Omental fat pad (tissue), 4 donors: ENCODE measurements around the gene UBE2D3. TPM values are rescaled to one million over a fixed set of nuclear protein-coding genes. Genes with fewer than 3 reads are reported as not detected.

Experiments used
- ATAC-seq: fragments of 150-250 bp; one replicate; pipeline ENCODE4 v1.9.1; 2016; ENCODE audit warnings: mild to moderate bottlenecking, moderate library complexity; ENCODE audit not compliant: low FRiP score
- DNase-seq: peaks from one replicate; pipeline ENCODE4 v3.0.0-alpha.2; 2019; ENCODE audit warnings: low spot score
- CTCF ChIP-seq, 3 donors: fragments of 450-650 bp; IDR thresholded peaks; one replicate each; pipeline ENCODE4 v1.5.1; 2016 to 2017; ENCODE audit warnings: antibody characterized with exemption in 3 of 3, mild to moderate bottlenecking in 3 of 3, moderate library complexity in 2 of 3
- total RNA-seq, 4 donors: library from RNA; depleted of rRNA; stranded (reverse); fragments of >200 nt; gene quantifications; one replicate each; pipeline ENCODE4 v1.1.0, GENCODE V29; 2016

Gene UBE2D3
- total RNA-seq, 4 donors from 2014 or later: 349 to 519 (median 452) TPM

GRCh38 chr4:102815981-102816380, 11.4 kb downstream of the UBE2D3 start:
- TF ChIP-seq CTCF (IDR thresholded peaks at IDR 0.05): no peak
- ATAC-seq: peak; percentile 62

GRCh38 chr4:102809691-102810090, 17.7 kb downstream of the UBE2D3 start:
- no peak for TF ChIP-seq CTCF (IDR thresholded peaks at IDR 0.05)
- no peak for ATAC-seq
- no peak for DNase-seq

More at GRCh38 chr4:102815981-102816380, 11.4 kb downstream of the UBE2D3 start:
- DNase-seq: no peak

- TF ChIP-seq CTCF (IDR thresholded peaks at IDR 0.05): no peak
- no peak for ATAC-seq
- no peak for DNase-seq
Measured at GRCh38 chr4:102809190-102809589, 18.2 kb downstream of the UBE2D3 start.

- DNase-seq: no peak
- TF ChIP-seq CTCF (IDR thresholded peaks at IDR 0.05): no peak
- no peak for ATAC-seq
Measured at GRCh38 chr4:102808009-102808408, 19.3 kb downstream of the UBE2D3 start.

GRCh38 chr4:102807345-102807744, 20.0 kb downstream of the UBE2D3 start:
- DNase-seq (no peak), ATAC-seq (no peak)
- no peak for TF ChIP-seq CTCF (IDR thresholded peaks at IDR 0.05)

GRCh38 chr4:102799816-102800215, 27.5 kb downstream of the UBE2D3 start:
- no peak for ATAC-seq
- DNase-seq: no peak
- no peak for TF ChIP-seq CTCF (IDR thresholded peaks at IDR 0.05)

GRCh38 chr4:102794999-102795398, 32.4 kb downstream of the UBE2D3 start:
- TF ChIP-seq CTCF (IDR thresholded peaks at IDR 0.05): no peak
- ATAC-seq: no peak
- no peak for DNase-seq
